Activated B cell treated with CpG ODN at 0.5 μM for 24 hours (primary cell): ENCODE results near the gene SOS1. TPM values are rescaled to one million over a fixed set of nuclear protein-coding genes. Genes with fewer than 3 reads are reported as not detected.

Experiments used
- ATAC-seq: fragments of 200-7000 bp; cut with Tn5 transposase; one replicate; pipeline ENCODE4 v1.10.0; 2021; ENCODE audit warnings: low read depth, mild to moderate bottlenecking, moderate library complexity
- CTCF ChIA-PET: fragments of 350-600 bp; sonication (Branson Sonifier 250); formaldehyde crosslinking; loops from one replicate; lab custom pipeline; 2021; ENCODE audit warnings: antibody characterized with exemption; lab: Charles Lee
- POLR2A ChIA-PET: fragments of 350-600 bp; sonication (Branson Sonifier 250); formaldehyde crosslinking; loops from one replicate; lab custom pipeline; 2021; ENCODE audit warnings: antibody characterized with exemption; lab: Charles Lee
- DNase-seq: peaks from one replicate; pipeline ENCODE4 v3.0.0; 2022
- H3K27ac Mint-ChIP-seq: one replicate; pipeline ENCODE4 v1.8.0; 2020; ENCODE audit warnings: mixed read lengths
- H3K27me3 Mint-ChIP-seq: one replicate; pipeline ENCODE4 v1.8.0; 2021; ENCODE audit warnings: mixed read lengths
- H3K36me3 Mint-ChIP-seq: one replicate; pipeline ENCODE4 v1.8.0; 2021; ENCODE audit warnings: low read depth, mixed read lengths
- H3K4me1 Mint-ChIP-seq: one replicate; pipeline ENCODE4 v1.8.0; 2021; ENCODE audit warnings: mixed read lengths
- H3K4me3 Mint-ChIP-seq: one replicate; pipeline ENCODE4 v1.8.0; 2020; ENCODE audit warnings: mild to moderate bottlenecking, mixed read lengths
- H3K9me3 Mint-ChIP-seq: one replicate; pipeline ENCODE4 v1.8.0; 2020; ENCODE audit warnings: mixed read lengths
- intact Hi-C: fragments of 100-400 bp; cut with micrococcal nuclease; formaldehyde crosslinking; loops from one replicate; pipeline ENCODE4 v1.15.1; 2024
- total RNA-seq: library from RNA; stranded (reverse); gene quantifications from 2 replicates; pipeline ENCODE4 v1.2.3, GENCODE V29; 2022
- TF ChIP-seq, protein P1 (sequence below): fragments of 200-600 bp; IDR thresholded peaks from one replicate; pipeline ENCODE4 v1.8.0; 2022; ENCODE audit warnings: antibody characterized with exemption, mild to moderate bottlenecking

Gene SOS1
- total RNA-seq, 1 donor from 2014 or later: 51.9 TPM

DNA sequence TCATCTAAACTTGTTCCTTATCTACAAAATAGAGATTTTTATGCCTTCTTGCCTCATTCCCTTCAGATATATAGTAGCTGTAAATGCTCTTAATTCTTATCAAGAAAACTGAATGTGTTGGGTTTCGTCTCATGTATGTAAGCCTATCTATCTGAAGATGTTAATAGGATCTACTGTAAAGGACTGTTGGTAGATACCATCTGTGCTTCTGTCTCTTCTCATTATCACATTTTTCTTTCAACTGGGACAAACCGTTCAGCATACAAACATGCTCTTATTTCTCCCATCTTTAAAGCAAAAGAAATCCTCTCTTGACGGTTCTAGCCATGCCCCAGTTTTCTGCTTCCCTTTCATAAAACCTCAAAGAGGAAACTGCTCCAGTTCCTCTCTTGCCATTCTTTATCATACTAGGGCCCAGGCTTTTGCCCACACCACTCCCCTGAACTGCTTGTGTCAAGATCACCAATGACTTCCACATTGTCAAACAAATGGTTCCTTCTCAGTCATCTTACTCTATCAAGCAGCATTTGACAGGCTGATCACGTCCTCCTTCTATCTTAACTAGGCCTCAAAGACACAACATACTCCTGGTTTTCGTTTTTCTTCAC is 142.5 kb downstream of the SOS1 start:
- TF ChIP-seq, protein P1, sequence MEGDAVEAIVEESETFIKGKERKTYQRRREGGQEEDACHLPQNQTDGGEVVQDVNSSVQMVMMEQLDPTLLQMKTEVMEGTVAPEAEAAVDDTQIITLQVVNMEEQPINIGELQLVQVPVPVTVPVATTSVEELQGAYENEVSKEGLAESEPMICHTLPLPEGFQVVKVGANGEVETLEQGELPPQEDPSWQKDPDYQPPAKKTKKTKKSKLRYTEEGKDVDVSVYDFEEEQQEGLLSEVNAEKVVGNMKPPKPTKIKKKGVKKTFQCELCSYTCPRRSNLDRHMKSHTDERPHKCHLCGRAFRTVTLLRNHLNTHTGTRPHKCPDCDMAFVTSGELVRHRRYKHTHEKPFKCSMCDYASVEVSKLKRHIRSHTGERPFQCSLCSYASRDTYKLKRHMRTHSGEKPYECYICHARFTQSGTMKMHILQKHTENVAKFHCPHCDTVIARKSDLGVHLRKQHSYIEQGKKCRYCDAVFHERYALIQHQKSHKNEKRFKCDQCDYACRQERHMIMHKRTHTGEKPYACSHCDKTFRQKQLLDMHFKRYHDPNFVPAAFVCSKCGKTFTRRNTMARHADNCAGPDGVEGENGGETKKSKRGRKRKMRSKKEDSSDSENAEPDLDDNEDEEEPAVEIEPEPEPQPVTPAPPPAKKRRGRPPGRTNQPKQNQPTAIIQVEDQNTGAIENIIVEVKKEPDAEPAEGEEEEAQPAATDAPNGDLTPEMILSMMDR: no peak
- Mint-ChIP-seq H3K36me3 (peaks cover 3% of the 10 kb centered on the region), H3K9me3 (no peaks in the 10 kb centered on the region), H3K4me1 (no peaks in the 10 kb centered on the region), H3K27me3 (no peaks in the 10 kb centered on the region), H3K27ac (no peak overlapping the region), H3K4me3 (no peak overlapping the region)
- CTCF ChIA-PET: no interaction called here
- ATAC-seq (no peak), DNase-seq (no peak)
- POLR2A ChIA-PET: no interaction called here
- intact Hi-C loops: no loop called here

GRCh38 chr2:38977047-38977446 is 143.8 kb downstream of the SOS1 start:
- Mint-ChIP-seq H3K36me3 (no peaks in the 10 kb centered on the region), H3K9me3 (no peaks in the 10 kb centered on the region), H3K27me3 (no peaks in the 10 kb centered on the region), H3K4me1 (no peaks in the 10 kb centered on the region), H3K27ac (no peak overlapping the region), H3K4me3 (no peak overlapping the region)
- ChIA-PET CTCF (no interaction called here), POLR2A (no interaction called here)
- ATAC-seq (no peak), DNase-seq (no peak)
- TF ChIP-seq, protein P1: no peak
- intact Hi-C loops: no loop called here

DNA sequence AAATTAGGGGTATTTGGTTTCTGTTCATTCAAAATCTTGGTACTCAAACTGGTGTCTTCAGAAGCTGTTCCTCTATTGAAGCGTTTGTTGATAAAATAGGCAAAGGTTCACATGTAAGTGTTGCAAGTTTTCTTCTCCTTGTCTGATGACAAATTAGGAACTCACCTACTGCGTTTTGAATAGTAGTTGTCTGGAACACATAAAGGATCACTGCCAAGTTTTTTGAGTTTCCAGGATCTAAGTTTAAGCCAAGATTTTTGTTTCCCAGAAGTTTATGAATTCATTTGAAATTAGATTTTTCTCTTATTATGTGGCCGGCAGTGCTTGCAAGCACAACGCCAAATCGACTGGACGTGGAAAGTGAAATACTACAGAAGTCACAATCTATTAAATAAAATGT is 145.8 kb downstream of the SOS1 start:
- no peaks in the 10 kb centered on the region for H3K27me3 Mint-ChIP-seq
- no peak for ATAC-seq
- H3K4me3 Mint-ChIP-seq: no peak overlapping the region
- intact Hi-C loops: no loop called here
- H3K27ac Mint-ChIP-seq: no peak overlapping the region
- H3K9me3 Mint-ChIP-seq: no peaks in the 10 kb centered on the region
- ChIA-PET CTCF (interaction anchor here (1.3 kb wide), 1 partner anchor 27 kb away, joined by 5 read pairs; no protein-coding TSS in a partner anchor), POLR2A (no interaction called here)
- TF ChIP-seq, protein P1: no peak
- no peaks in the 10 kb centered on the region for H3K4me1 Mint-ChIP-seq
- DNase-seq: no peak
- H3K36me3 Mint-ChIP-seq: no peaks in the 10 kb centered on the region

DNA sequence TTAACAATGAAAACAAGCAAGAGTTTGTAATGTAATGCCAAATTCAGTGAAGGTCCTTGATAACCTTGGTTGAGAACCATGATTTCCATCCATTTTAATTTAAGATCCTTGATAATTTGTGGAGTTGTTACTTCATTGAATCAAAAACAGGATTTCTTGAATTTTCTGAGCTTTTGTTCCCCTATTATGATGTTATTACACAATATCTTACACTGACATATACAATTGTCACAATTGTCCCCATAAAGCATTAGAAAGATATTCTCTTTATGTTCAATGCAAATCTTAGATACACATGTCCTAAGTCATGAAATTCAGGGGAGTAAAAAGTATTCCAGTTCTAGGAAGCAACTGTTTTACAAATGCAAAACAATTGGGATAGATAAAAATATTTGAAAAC is 147.6 kb downstream of the SOS1 start:
- Mint-ChIP-seq H3K36me3 (no peaks in the 10 kb centered on the region), H3K9me3 (no peaks in the 10 kb centered on the region), H3K27me3 (no peaks in the 10 kb centered on the region), H3K27ac (no peak overlapping the region), H3K4me3 (no peak overlapping the region), H3K4me1 (no peaks in the 10 kb centered on the region)
- ATAC-seq (no peak), DNase-seq (no peak)
- intact Hi-C loops: no loop called here
- TF ChIP-seq, protein P1: no peak
- ChIA-PET CTCF (no interaction called here), POLR2A (no interaction called here)

- Mint-ChIP-seq H3K36me3 (no peaks in the 10 kb centered on the region), H3K27ac (no peak overlapping the region), H3K9me3 (no peaks in the 10 kb centered on the region), H3K4me3 (no peak overlapping the region), H3K4me1 (no peaks in the 10 kb centered on the region), H3K27me3 (no peaks in the 10 kb centered on the region)
- ChIA-PET CTCF (no interaction called here), POLR2A (no interaction called here)
- intact Hi-C loops: no loop called here
- TF ChIP-seq, protein P1: no peak
- no peak for ATAC-seq
- DNase-seq: no peak
Observed at GRCh38 chr2:38971377-38971776, 149.5 kb downstream of the SOS1 start.
